K562 (cell line): ENCODE results near the gene RCC1. TPM values are rescaled to one million over a fixed set of nuclear protein-coding genes. Genes with fewer than 3 reads are reported as not detected.
A peak's percentile ranks its signal among the peaks of the same experiment; 100 is the strongest.

Source experiments
- BRF2 ChIP-seq: IDR thresholded peaks from 3 replicates; pipeline ENCODE4 v1.6.1; 2011; ENCODE audit warnings: borderline replicate concordance, mild to moderate bottlenecking; ENCODE audit not compliant: insufficient read length, insufficient read depth
- ELK3 ChIP-seq: fragments of 450-650 bp; formaldehyde crosslinking; IDR thresholded peaks from 2 replicates; pipeline ENCODE4 v1.4.0; 2020; ENCODE audit warnings: mild to moderate bottlenecking
- ESRRA ChIP-seq: fragments of 450-650 bp; IDR thresholded peaks from 2 replicates; pipeline ENCODE4 v1.6.1; 2014; ENCODE audit warnings: low read depth, mild to moderate bottlenecking, moderate library complexity, borderline replicate concordance
- KDM1A ChIP-seq, 2 experiments: fragments of 450-650 bp; IDR thresholded peaks; 2 replicates each; pipeline ENCODE4 v1.6.1; 2016; ENCODE audit warnings: mild to moderate bottlenecking in 2 of 2
- KDM5B ChIP-seq: fragments of 200-600 bp; sonication (generic); IDR thresholded peaks from 2 replicates; pipeline ENCODE4 v1.6.1; 2012; ENCODE audit warnings: low read depth, mild to moderate bottlenecking, moderate library complexity, low read length, control low read depth, inconsistent platforms; ENCODE audit not compliant: insufficient replicate concordance
- NR1H2 ChIP-seq: sonication (generic); formaldehyde crosslinking; IDR thresholded peaks from 2 replicates; pipeline ENCODE4 v1.4.0; 2020; ENCODE audit warnings: mild to moderate bottlenecking, missing genetic modification reagents
- RBM34 ChIP-seq: fragments of 200-400 bp; formaldehyde crosslinking; IDR thresholded peaks from 2 replicates; pipeline ENCODE4 v1.6.1; 2018; ENCODE audit warnings: low read length, borderline replicate concordance; ENCODE audit not compliant: insufficient read depth
- ZBED1 ChIP-seq: IDR thresholded peaks from 2 replicates; pipeline ENCODE4 v1.6.1; 2014
- ZBTB12 ChIP-seq: fragments of 250-450 bp; sonication (Bioruptor Pico); IDR thresholded peaks from 2 replicates; pipeline ENCODE4 v1.4.0; 2020
- ZBTB17 ChIP-seq: fragments of 450-650 bp; formaldehyde crosslinking; IDR thresholded peaks from 2 replicates; pipeline ENCODE4 v1.4.0; 2020; ENCODE audit warnings: mild to moderate bottlenecking
- ZNF12 ChIP-seq: sonication (generic); formaldehyde crosslinking; IDR thresholded peaks from 2 replicates; pipeline ENCODE4 v1.4.0; 2020; ENCODE audit warnings: mild to moderate bottlenecking, missing genetic modification reagents
- ZNF280B ChIP-seq: fragments of 250-450 bp; sonication (Bioruptor Pico); IDR thresholded peaks from 2 replicates; pipeline ENCODE4 v1.5.1; 2021; ENCODE audit warnings: mild to moderate bottlenecking
- ZNF407 ChIP-seq: fragments of 450-650 bp; IDR thresholded peaks from 2 replicates; pipeline ENCODE4 v1.6.1; 2016; ENCODE audit warnings: low read depth
- ZNF77 ChIP-seq: fragments of 250-450 bp; sonication (Bioruptor Pico); IDR thresholded peaks from 2 replicates; pipeline ENCODE4 v1.5.0; 2020
- polyA plus RNA-seq, 8 experiments: library from polyadenylated mRNA; depleted of rRNA in 4 of 8; stranded (reverse) in 5 of 8; unstranded in 3 of 8; fragments of >200 nt; fragmentation: Nextera tagmentation in 2 of 8; fragmentation: Illumina TruSeq in 1 of 8; extraction: Ambion mirVana in 2 of 8; extraction: Trizol in 1 of 8; gene quantifications; 2 replicates each; pipeline versions ENCODE4 v1.2.1 to v1.2.3, GENCODE V29; 2011 to 2014; ENCODE audit warnings: inconsistent platforms in 1 of 8, missing spikeins in 1 of 8
- total RNA-seq, 7 experiments: library from RNA; depleted of rRNA in 6 of 7; stranded (reverse); fragments of >200 nt in 6 of 7; fragmentation: Illumina TruSeq in 2 of 7; extraction: Trizol in 2 of 7; gene quantifications; 2 replicates each; pipeline versions ENCODE4 v1.2.1 to v1.2.3, GENCODE V29; 2011 to 2021; ENCODE audit warnings: low replicate concordance in 1 of 7

Gene RCC1
- total and polyA plus RNA-seq, 9 of the 15 experiments (the other 6 are each of a cell fraction or from before 2014, with no cell fraction given): 16.4 to 202 (median 107) TPM

GRCh38 chr1:28505406-28506187 lies at the start of gene RCC1 (continued):
- TF ChIP-seq ELK3 (CRISPR knock-in tag): no peak
- TF ChIP-seq ESRRA: peak; percentile 45
- TF ChIP-seq KDM1A (IDR thresholded peaks at IDR 0.05): peak in 1 of 2 experiments; percentile 45; a peak in 2 of 4 replicates
- TF ChIP-seq ZNF77 (CRISPR knock-in tag): no peak
- TF ChIP-seq KDM5B: peak; percentile 99
- TF ChIP-seq NR1H2 (CRISPR knock-in tag): no peak
- no peak for TF ChIP-seq BRF2
- 0 out of 2 replicates have a peak, but pooled peaks have one; percentile 22 for TF ChIP-seq ZBTB12 (CRISPR knock-in tag)
- TF ChIP-seq ZNF407: no peak
- peak; percentile 97 for TF ChIP-seq ZBED1
- TF ChIP-seq RBM34: no peak
- 0 out of 2 replicates have a peak, but pooled peaks have one; percentile 56 for TF ChIP-seq ZBTB17 (CRISPR knock-in tag)
- TF ChIP-seq ZNF12: 0 out of 2 replicates have a peak, but pooled peaks have one; percentile 20
- TF ChIP-seq ZNF280B (CRISPR knock-in tag): no peak
